ENCODE measurements around the gene PITPNB.

The PITPNB gene

DNA sequence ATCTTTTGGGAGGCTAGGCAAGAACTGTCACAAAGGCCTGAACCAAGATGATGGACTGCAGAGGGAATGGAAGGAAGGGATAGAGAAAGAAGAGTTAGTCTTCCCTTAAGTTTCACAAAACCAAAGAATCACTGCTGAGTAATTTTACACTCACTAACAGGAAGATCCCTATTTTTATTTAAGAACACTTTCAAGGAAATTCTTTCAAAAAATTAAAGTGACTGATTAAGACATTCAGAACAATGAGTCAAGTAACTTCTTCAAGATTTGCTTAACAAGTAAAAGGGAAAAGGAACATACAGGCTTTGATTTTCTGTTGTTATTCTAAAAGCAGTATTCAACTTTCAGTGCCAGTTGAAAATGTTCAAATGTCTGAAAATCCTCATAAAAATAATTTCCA lies 3.1 kb downstream of the PITPNB start:
- no peak overlapping the region for H3K4me3 ChIP-seq (ENCODE audit: low read length)

DNA sequence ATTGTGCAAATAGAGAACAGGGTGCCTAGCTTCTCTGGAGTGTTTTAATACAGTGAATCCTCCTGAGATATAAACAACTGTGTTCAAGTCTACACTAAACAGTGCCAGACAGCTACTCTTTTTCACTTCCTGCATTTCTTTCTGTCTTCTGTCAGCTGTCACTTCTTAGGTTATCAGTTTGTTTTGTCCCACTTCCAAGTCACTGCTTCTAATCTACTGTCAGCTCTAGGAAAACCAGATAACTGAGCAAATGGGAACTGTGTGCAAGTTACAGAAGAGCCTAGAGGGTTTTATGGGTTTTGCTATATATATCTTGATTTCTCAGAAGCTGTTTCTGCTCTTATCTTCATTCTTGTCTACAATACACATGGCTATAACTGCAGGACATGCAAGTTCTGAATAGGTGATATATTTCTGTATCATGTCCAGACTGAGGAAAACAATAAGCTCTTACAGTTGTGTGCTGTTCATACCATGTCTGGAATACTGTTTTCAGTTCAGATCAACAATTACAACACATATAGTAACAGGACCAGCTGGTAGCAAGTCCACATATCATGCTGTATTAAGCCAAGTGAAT lies 5.8 kb downstream of the PITPNB start:
- H3K9ac ChIP-seq (ENCODE audit: low read depth, low read length): no peak overlapping the region
- peaks cover 38% of the 10 kb centered on the region for H3K36me3 ChIP-seq (ENCODE audit: insufficient read depth, low read length)
- no peaks in the 10 kb centered on the region for H3K9me3 ChIP-seq (replicated peaks; ENCODE audit: low read length)
- peak overlapping the region; percentile 4 for H3K4me2 ChIP-seq (ENCODE audit: low read length)
- H3K4me1 ChIP-seq (ENCODE audit: control insufficient read depth, insufficient read depth, low read length): peaks cover 35% of the 10 kb centered on the region
- H3K4me3 ChIP-seq (ENCODE audit: low read length): no peak overlapping the region
- no peaks in the 10 kb centered on the region for H3K27me3 ChIP-seq (ENCODE audit: control insufficient read depth, insufficient read depth, low read length)

More for the DNA sequence above, 3.1 kb downstream of the PITPNB start:
- no peaks in the 10 kb centered on the region for H3K9me3 ChIP-seq (replicated peaks; ENCODE audit: low read length)
- no peak overlapping the region for H3K9ac ChIP-seq (ENCODE audit: low read depth, low read length)
- no peaks in the 10 kb centered on the region for H3K27me3 ChIP-seq (ENCODE audit: control insufficient read depth, insufficient read depth, low read length)
- H3K36me3 ChIP-seq (ENCODE audit: insufficient read depth, low read length): peaks cover 14% of the 10 kb centered on the region
- H3K4me1 ChIP-seq (ENCODE audit: control insufficient read depth, insufficient read depth, low read length): peaks cover 49% of the 10 kb centered on the region
- H3K4me2 ChIP-seq (ENCODE audit: low read length): no peak overlapping the region

DNA sequence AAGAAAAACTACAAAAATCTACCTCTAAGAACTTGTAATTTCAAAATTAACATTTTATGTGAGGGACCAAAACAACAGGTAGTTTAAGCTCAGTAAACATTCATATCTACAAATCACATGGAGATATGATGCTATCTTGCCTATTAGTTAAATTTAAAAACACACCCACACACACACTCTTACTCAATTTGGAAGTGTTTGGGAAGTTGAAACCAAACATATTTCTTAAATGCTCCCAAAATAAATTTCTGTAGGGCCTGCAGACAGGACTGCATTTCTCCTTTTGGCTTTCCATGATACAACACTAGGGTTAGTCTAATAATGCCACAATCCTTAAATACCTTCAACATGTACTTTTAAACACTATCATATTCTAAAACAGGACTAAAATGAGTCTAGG lies 7.0 kb downstream of the PITPNB start:
- H3K36me3 ChIP-seq (ENCODE audit: insufficient read depth, low read length): peaks cover 48% of the 10 kb centered on the region
- no peak overlapping the region for H3K4me2 ChIP-seq (ENCODE audit: low read length)
- H3K9ac ChIP-seq (ENCODE audit: low read depth, low read length): no peak overlapping the region
- no peaks in the 10 kb centered on the region for H3K27me3 ChIP-seq (ENCODE audit: control insufficient read depth, insufficient read depth, low read length)
- H3K9me3 ChIP-seq (replicated peaks; ENCODE audit: low read length): no peaks in the 10 kb centered on the region
- H3K4me3 ChIP-seq (ENCODE audit: low read length): no peak overlapping the region
- H3K4me1 ChIP-seq (ENCODE audit: control insufficient read depth, insufficient read depth, low read length): peaks cover 26% of the 10 kb centered on the region

DNA sequence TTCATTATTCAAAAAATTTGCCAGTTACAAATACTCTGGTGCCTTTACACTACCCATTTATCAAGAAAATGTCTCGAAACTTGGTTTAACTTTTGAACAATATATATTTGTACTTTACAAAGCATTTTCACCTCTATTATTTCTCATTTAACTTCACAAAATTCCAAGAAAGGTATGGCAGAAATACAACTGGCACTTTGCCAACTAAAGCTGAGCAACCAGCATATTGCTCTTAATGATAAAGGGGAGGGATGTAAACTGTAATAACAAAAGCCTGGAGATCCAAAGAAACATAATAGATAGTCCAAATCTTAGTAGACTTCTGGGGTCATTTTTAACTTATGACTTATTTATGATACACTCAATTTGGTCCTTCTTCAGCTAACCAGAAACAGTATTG lies 7.7 kb downstream of the PITPNB start:
- Histone ChIP-seq H3K36me3 (ENCODE audit: insufficient read depth, low read length) (peaks cover 53% of the 10 kb centered on the region), H3K9me3 (replicated peaks; ENCODE audit: low read length) (no peaks in the 10 kb centered on the region), H3K4me1 (ENCODE audit: control insufficient read depth, insufficient read depth, low read length) (peaks cover 22% of the 10 kb centered on the region)

DNA sequence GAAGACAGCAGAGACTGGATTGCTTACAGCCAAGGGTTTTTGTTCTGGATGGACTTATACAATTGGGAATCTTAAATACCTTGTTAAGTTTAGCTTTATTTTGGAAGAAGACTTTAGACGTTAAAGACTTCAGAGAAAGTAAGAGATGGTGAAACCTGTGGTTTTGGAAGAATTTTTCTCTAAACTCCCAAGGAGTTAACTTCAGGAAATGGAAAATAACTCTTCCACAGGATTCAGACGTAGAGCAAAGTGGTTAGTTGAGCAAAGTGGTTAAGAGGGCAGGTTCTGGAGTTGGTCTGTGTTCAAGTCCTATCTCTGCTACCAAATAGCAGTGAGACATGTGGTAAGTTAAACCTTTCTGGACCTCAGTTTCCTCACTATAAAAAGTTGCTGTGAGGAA lies 12.8 kb downstream of the PITPNB start:
- peaks cover 75% of the 10 kb centered on the region for H3K36me3 ChIP-seq (ENCODE audit: insufficient read depth, low read length)
- no peaks in the 10 kb centered on the region for H3K9me3 ChIP-seq (replicated peaks; ENCODE audit: low read length)
- H3K4me1 ChIP-seq (ENCODE audit: control insufficient read depth, insufficient read depth, low read length): no peaks in the 10 kb centered on the region
- H3K27me3 ChIP-seq (ENCODE audit: control insufficient read depth, insufficient read depth, low read length): no peaks in the 10 kb centered on the region
- no peak overlapping the region for H3K4me3 ChIP-seq (ENCODE audit: low read length)
- H3K9ac ChIP-seq (ENCODE audit: low read depth, low read length): no peak overlapping the region
- H3K4me2 ChIP-seq (ENCODE audit: low read length): no peak overlapping the region

More for the DNA sequence above, 7.7 kb downstream of the PITPNB start:
- H3K4me2 ChIP-seq (ENCODE audit: low read length): no peak overlapping the region
- no peak overlapping the region for H3K9ac ChIP-seq (ENCODE audit: low read depth, low read length)
- no peaks in the 10 kb centered on the region for H3K27me3 ChIP-seq (ENCODE audit: control insufficient read depth, insufficient read depth, low read length)
- no peak overlapping the region for H3K4me3 ChIP-seq (ENCODE audit: low read length)

DNA sequence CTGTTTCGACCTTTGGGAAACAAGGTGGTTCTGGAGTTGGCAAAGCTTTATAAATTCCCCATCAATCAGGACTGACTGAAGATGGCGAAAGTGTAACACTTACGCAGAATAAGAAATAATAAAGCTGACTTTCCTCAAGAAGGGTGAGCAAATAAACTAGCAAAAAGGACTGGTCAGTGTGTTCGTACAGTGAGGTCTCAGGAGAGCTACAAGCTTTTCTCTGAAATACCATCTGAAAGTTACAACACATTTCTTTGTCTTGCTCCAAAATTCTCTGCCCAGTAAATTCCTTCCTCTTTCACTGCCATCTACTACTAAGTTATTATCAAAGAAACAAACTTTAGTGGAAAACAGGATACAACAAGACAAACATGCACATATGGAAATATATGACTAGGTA lies 13.4 kb downstream of the PITPNB start:
- Histone ChIP-seq H3K4me3 (ENCODE audit: low read length) (no peak overlapping the region), H3K9me3 (replicated peaks; ENCODE audit: low read length) (no peaks in the 10 kb centered on the region), H3K9ac (ENCODE audit: low read depth, low read length) (no peak overlapping the region), H3K4me1 (ENCODE audit: control insufficient read depth, insufficient read depth, low read length) (no peaks in the 10 kb centered on the region), H3K36me3 (ENCODE audit: insufficient read depth, low read length) (peaks cover 70% of the 10 kb centered on the region), H3K4me2 (ENCODE audit: low read length) (no peak overlapping the region), H3K27me3 (ENCODE audit: control insufficient read depth, insufficient read depth, low read length) (no peaks in the 10 kb centered on the region)

DNA sequence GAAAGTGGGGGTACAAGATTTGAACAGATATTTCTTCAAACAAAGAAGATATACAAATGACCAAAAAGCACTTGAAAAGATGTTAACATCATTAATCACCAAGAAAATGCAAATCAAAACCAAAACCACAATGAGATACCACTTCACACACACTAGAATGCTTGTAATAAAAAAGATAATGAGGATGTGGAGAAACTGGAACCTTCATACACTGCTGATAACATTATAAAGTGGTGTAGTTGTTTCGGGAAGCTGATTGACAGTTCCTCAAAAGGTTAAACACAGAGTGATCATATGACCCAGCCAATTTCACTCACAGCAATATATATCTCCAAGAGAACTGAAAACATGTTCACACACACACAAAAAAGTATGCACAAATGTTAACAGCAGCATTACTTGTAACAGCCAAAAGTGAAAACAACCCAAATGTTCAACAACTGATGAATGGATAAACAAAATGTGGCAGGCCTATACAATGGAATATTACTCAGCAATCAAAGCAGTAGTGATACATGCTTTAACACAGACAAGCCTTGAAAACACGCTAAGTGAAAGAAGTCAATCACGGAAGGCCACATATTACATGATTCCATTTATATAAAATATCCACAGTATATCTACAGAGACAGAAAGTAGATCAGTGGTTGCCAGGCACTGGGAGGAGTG lies 15.1 kb downstream of the PITPNB start:
- no peak overlapping the region for H3K4me3 ChIP-seq (ENCODE audit: low read length)
- H3K9ac ChIP-seq (ENCODE audit: low read depth, low read length): no peak overlapping the region
- H3K27me3 ChIP-seq (ENCODE audit: control insufficient read depth, insufficient read depth, low read length): no peaks in the 10 kb centered on the region
- H3K4me1 ChIP-seq (ENCODE audit: control insufficient read depth, insufficient read depth, low read length): no peaks in the 10 kb centered on the region
- no peaks in the 10 kb centered on the region for H3K9me3 ChIP-seq (replicated peaks; ENCODE audit: low read length)
- H3K4me2 ChIP-seq (ENCODE audit: low read length): no peak overlapping the region
- peaks cover 63% of the 10 kb centered on the region for H3K36me3 ChIP-seq (ENCODE audit: insufficient read depth, low read length)

DNA sequence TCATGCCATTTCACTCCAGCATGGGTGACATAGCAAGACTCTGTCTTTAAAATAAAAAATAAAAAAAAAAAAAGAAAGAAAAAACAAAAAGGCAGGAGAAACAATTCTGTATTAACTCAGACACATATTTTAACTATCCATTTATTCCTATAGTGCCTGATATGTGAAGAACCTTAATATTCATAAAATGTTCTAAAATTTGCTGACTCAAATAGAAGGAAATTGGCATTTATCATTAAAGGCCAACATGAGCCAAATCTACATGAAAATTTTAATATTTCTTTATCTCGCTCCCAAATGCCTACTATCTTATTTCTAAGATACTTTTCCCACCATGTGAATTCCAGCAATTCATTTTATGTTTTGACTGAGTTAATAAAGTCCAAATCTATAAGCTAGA lies 18.9 kb downstream of the PITPNB start:
- no peaks in the 10 kb centered on the region for H3K27me3 ChIP-seq (ENCODE audit: control insufficient read depth, insufficient read depth, low read length)
- H3K4me2 ChIP-seq (ENCODE audit: low read length): no peak overlapping the region
- peaks cover 64% of the 10 kb centered on the region for H3K36me3 ChIP-seq (ENCODE audit: insufficient read depth, low read length)
- H3K4me1 ChIP-seq (ENCODE audit: control insufficient read depth, insufficient read depth, low read length): no peaks in the 10 kb centered on the region
- no peak overlapping the region for H3K4me3 ChIP-seq (ENCODE audit: low read length)
- H3K9ac ChIP-seq (ENCODE audit: low read depth, low read length): no peak overlapping the region
- H3K9me3 ChIP-seq (replicated peaks; ENCODE audit: low read length): no peaks in the 10 kb centered on the region

DNA sequence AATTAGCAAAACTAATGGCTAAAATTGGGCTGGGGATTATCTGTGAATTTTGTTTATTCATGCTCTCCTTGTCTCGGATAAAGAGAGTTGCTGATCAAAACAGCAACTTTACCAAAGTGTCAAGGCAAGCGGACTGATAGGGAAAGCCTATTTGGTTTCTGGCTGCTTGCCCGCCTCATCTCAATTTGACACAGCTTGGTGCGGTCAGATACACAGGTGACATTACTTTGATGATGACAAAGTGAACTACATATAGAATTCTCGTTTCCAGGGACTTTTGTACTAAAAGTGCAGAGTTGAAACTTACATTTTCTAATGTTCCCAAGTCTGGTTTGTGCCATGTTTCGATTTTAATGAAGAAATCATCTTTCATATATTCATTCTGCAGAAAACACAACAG lies 22.8 kb downstream of the PITPNB start:
- Histone ChIP-seq H3K9ac (ENCODE audit: low read depth, low read length) (no peak overlapping the region), H3K4me2 (ENCODE audit: low read length) (no peak overlapping the region), H3K4me1 (ENCODE audit: control insufficient read depth, insufficient read depth, low read length) (no peaks in the 10 kb centered on the region), H3K4me3 (ENCODE audit: low read length) (no peak overlapping the region), H3K36me3 (ENCODE audit: insufficient read depth, low read length) (peaks cover 74% of the 10 kb centered on the region), H3K27me3 (ENCODE audit: control insufficient read depth, insufficient read depth, low read length) (no peaks in the 10 kb centered on the region), H3K9me3 (replicated peaks; ENCODE audit: low read length) (no peaks in the 10 kb centered on the region)

DNA sequence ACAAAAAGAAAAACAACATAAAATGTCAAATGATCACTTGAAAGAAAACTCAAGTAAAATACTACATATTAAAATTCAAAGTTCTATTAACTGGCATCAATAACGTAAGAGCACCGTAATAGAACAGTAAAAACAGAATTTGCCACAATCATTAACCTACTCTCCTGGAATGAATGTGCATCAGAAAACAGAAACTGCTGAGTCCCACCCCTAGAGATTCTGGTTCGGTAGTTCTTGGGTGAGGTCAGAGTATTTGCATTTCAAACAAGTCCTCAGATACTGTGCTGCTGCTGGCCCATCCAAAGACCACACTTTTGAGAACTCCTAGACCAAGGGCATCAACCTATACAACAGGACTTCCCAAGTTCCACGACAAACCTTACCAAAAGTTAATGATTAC lies 23.5 kb downstream of the PITPNB start:
- no peak overlapping the region for H3K9ac ChIP-seq (ENCODE audit: low read depth, low read length)
- H3K4me2 ChIP-seq (ENCODE audit: low read length): no peak overlapping the region
- no peaks in the 10 kb centered on the region for H3K9me3 ChIP-seq (replicated peaks; ENCODE audit: low read length)
- H3K4me1 ChIP-seq (ENCODE audit: control insufficient read depth, insufficient read depth, low read length): no peaks in the 10 kb centered on the region
- H3K36me3 ChIP-seq (ENCODE audit: insufficient read depth, low read length): peaks cover 80% of the 10 kb centered on the region
- no peak overlapping the region for H3K4me3 ChIP-seq (ENCODE audit: low read length)
- no peaks in the 10 kb centered on the region for H3K27me3 ChIP-seq (ENCODE audit: control insufficient read depth, insufficient read depth, low read length)

DNA sequence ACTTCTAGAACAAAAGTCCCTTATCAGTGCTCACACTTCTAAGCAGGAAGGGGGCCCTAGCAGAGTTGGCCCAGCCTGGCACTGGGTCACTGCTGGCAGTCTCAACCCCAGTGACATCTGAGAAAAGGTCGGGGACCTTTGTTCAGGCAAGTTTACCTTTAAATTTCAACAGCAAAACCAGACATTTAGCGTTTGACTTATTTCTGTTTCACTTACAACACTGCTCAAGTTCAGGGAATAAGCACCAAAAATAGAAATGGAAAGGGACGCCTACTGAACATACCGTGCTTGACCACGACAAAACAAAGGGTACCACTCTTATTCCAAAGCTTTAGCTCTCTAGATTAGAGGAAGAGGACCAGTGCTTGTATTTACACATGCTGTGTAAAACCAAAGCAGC lies 26.2 kb downstream of the PITPNB start:
- no peaks in the 10 kb centered on the region for H3K4me1 ChIP-seq (ENCODE audit: control insufficient read depth, insufficient read depth, low read length)

DNA sequence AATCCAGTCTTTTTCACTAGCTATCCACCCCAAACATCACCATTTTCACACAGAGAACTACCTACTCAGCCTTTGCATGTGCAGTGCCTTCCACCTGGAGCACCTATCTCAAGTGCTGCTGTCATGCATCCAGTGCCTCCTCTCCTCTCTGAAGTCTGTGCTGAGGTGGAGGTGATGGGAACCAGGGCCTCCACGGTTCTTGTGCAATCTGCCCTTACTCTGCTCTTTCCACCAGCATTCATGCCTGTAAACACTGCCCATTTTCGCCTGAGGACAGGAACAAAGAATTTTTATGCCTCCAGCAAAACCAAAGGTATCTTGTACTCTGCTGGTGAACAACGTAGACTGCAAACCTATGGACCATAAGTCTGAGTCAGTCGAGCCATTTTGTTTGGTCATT lies 27.0 kb downstream of the PITPNB start:
- H3K9ac ChIP-seq (ENCODE audit: low read depth, low read length): no peak overlapping the region
- no peak overlapping the region for H3K4me3 ChIP-seq (ENCODE audit: low read length)
- no peaks in the 10 kb centered on the region for H3K27me3 ChIP-seq (ENCODE audit: control insufficient read depth, insufficient read depth, low read length)
- peaks cover 93% of the 10 kb centered on the region for H3K36me3 ChIP-seq (ENCODE audit: insufficient read depth, low read length)
- no peaks in the 10 kb centered on the region for H3K9me3 ChIP-seq (replicated peaks; ENCODE audit: low read length)
- no peak overlapping the region for H3K4me2 ChIP-seq (ENCODE audit: low read length)
- peaks cover 7% of the 10 kb centered on the region for H3K4me1 ChIP-seq (ENCODE audit: control insufficient read depth, insufficient read depth, low read length)

More for the DNA sequence above, 26.2 kb downstream of the PITPNB start:
- H3K27me3 ChIP-seq (ENCODE audit: control insufficient read depth, insufficient read depth, low read length): no peaks in the 10 kb centered on the region
- no peaks in the 10 kb centered on the region for H3K9me3 ChIP-seq (replicated peaks; ENCODE audit: low read length)
- H3K4me3 ChIP-seq (ENCODE audit: low read length): no peak overlapping the region
- peaks cover 93% of the 10 kb centered on the region for H3K36me3 ChIP-seq (ENCODE audit: insufficient read depth, low read length)
- H3K9ac ChIP-seq (ENCODE audit: low read depth, low read length): no peak overlapping the region
- H3K4me2 ChIP-seq (ENCODE audit: low read length): no peak overlapping the region
